Measurements from ENCODE around the gene PAF1. TPM values are rescaled to one million over a fixed set of nuclear protein-coding genes. Genes with fewer than 3 reads are reported as not detected.

Gene PAF1
- total and polyA plus RNA-seq, 2 of the 13 experiments (the other 11 are each of a cell fraction or from before 2014, with no cell fraction given): 30.2 to 31.1 TPM

DNA sequence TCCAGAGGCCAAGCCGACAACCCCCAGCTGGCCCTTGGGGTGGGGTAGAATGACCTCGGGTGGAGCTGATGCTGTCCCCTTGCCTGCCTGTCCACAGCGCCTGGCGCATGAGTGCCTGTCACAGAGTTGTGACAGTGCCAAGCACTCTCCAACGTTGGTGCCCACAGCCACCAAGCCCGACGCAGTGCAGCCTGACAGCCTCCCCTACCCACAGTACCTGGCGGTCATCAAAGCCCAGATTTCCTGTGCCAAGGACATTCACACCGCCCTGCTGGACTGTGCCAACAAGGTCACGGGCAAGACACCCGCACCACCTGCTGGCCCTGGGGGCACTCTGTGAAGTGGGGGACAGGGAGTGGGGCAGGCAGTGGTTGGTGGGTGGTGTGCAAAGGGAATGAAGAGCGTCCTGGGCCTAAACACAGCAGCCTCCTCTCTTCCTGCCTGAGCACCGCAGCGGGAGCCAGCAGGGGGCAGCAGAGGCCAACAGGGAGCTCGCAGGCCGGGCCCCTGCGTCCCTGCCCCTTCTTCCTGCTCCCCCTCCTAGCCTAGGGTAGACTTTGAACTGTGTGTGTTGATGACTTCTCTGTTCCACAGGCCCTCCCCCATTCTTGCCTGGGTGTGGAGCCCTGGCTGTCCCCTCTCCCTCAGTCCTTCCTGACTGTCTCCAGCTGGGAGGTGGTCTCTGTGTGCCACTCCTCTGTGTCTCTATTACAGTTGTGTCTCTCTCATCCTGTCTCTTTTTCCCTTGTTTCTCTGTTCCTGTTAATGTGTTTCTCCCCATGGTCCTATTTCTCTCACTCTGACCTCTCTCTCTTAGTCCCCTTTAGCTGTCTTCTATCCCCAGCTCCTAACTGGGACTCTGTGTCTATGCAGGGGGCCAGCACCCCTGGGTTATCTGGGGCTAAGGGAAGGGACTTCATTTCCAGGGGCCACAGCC, 6.7 kb upstream of the PAF1 start (continued):
- TF ChIP-seq, protein P1, sequence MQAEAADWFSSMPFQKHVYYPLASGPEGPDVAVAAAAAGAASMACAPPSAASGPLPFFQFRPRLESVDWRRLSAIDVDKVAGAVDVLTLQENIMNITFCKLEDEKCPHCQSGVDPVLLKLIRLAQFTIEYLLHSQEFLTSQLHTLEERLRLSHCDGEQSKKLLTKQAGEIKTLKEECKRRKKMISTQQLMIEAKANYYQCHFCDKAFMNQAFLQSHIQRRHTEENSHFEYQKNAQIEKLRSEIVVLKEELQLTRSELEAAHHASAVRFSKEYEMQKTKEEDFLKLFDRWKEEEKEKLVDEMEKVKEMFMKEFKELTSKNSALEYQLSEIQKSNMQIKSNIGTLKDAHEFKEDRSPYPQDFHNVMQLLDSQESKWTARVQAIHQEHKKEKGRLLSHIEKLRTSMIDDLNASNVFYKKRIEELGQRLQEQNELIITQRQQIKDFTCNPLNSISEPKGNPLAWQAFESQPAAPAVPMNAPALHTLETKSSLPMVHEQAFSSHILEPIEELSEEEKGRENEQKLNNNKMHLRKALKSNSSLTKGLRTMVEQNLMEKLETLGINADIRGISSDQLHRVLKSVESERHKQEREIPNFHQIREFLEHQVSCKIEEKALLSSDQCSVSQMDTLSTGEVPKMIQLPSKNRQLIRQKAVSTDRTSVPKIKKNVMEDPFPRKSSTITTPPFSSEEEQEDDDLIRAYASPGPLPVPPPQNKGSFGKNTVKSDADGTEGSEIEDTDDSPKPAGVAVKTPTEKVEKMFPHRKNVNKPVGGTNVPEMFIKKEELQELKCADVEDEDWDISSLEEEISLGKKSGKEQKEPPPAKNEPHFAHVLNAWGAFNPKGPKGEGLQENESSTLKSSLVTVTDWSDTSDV (CRISPR knock-in tag; IDR thresholded peaks at IDR 0.05): no peak
- TF ChIP-seq MBD4 (IDR thresholded peaks at IDR 0.05; ENCODE audit: borderline replicate concordance, low read length): no peak
- TF ChIP-seq FOXM1 (CRISPR knock-in tag; IDR thresholded peaks at IDR 0.05): no peak
- TF ChIP-seq ZNF652 (CRISPR knock-in tag; IDR thresholded peaks at IDR 0.05; ENCODE audit: borderline replicate concordance, low read depth): peak; percentile 67
- TF ChIP-seq SMC3 (IDR thresholded peaks at IDR 0.05; ENCODE audit: low read length): peak; percentile 84
- TF ChIP-seq ZNF383 (CRISPR knock-in tag; IDR thresholded peaks at IDR 0.05; ENCODE audit: borderline replicate concordance): no peak
- TF ChIP-seq ZNF33B (CRISPR knock-in tag; IDR thresholded peaks at IDR 0.05): peak; percentile 26; the same call in 1 of the 2 replicates
- no peak for TF ChIP-seq ZEB1 (IDR thresholded peaks at IDR 0.05; ENCODE audit: insufficient replicate concordance, low read depth)
- peak; percentile 77 for TF ChIP-seq NCOA2 (CRISPR knock-in tag; IDR thresholded peaks at IDR 0.05)
- no peak for TF ChIP-seq TBX3 (IDR thresholded peaks at IDR 0.05; ENCODE audit: borderline replicate concordance)
- peak; percentile 85 for TF ChIP-seq RBM39 (IDR thresholded peaks at IDR 0.05; ENCODE audit: low read depth, low read length, poor library complexity, severe bottlenecking)
- TF ChIP-seq ATF4 (CRISPR knock-in tag; IDR thresholded peaks at IDR 0.05): 0 out of 4 replicates have a peak, but pooled peaks of 1 of the 2 experiments have one; percentile 30
- TF ChIP-seq RBM22 (optimal IDR thresholded peaks at IDR 0.05; ENCODE audit: low read length): peak; percentile 35
- TF ChIP-seq CBFB (CRISPR knock-in tag; IDR thresholded peaks at IDR 0.05): peak; percentile 71; the same call in 1 of the 2 replicates
- TF ChIP-seq SCMH1 (CRISPR knock-in tag; IDR thresholded peaks at IDR 0.05; ENCODE audit: borderline replicate concordance): no peak
- peak; percentile 81 for TF ChIP-seq ISL2 (CRISPR knock-in tag; IDR thresholded peaks at IDR 0.05)
- TF ChIP-seq KIAA2018 (CRISPR knock-in tag; IDR thresholded peaks at IDR 0.05; ENCODE audit: borderline replicate concordance): no peak

Data from HepG2 (cell line).